ENCODE data around the gene SH3BGRL3. TPM values are rescaled to one million over a fixed set of nuclear protein-coding genes. Genes with fewer than 3 reads are reported as not detected.
A peak's percentile ranks its signal among the peaks of the same experiment; 100 is the strongest.
"Not testable (repeated sequence)": the region's sequence is repeated elsewhere in the genome, so short reads cannot be mapped to it uniquely, and the experiment has no call there.

The SH3BGRL3 gene
- 10 to 100 TPM; 27.5 to 55.7 (median 50.1) TPM for total RNA-seq

DNA sequence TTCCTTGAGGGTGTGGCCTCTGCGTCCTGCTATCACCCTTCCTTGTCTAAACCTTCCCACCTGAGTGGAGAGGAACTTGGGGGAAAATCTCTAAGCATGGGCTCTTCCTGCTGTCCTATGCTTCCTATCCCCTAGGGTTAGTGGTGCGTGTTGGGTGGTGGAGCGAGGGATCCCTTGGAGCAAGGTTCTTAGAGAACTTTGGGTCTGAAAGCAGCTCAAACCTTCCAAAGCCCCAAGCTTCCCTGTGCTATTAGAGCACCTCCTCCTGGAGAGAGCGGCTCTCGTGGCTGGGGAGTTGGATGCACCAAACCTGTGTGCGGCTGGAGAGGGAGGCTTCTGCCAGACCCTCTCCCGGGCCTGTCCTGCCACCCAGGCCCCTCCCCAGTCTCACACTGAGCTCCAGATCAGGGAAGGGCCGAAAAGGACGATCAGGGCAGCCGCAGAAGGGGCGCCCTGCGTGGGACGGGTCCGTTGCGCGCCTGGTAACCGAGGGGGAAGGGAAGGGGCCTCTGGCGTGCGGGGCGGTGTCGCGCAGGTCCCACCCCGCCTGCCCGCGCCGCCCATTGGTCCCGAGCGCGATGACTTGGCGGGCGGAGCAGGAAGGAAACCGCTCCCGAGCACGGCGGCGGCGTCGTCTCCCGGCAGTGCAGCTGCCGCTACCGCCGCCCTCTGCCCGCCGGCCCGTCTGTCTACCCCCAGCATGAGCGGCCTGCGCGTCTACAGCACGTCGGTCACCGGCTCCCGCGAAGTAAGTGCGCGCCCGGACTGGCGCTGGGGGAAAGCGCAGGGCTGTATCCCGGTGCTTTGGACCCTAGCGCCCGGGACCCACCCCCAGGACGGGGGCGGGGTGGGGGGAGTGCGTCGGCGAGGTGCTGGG is at the start of gene SH3BGRL3:
Gene SH3BGRL3, plus strand, starts transcription at position 631 of the 877 bp plus-strand sequence. Its CDS starts 70 bp downstream, at position 701.
- DNase-seq (ENCODE audit: low spot score in 2 of 2), result peak; percentile 80 to 84
- Histone ChIP-seq H3K4me3 (peak within 1 kb of the TSS; percentile 91 to 95 (median 93)), H3K9me3 (no peaks in the 10 kb centered on the region), H3K36me3 (no peaks in the 10 kb centered on the region), H3K27me3 (no peaks in the 10 kb centered on the region), H3K27ac (peak within 1 kb of the TSS; percentile 95 to 97), H3K4me1 (peaks cover 11 to 34% of the 10 kb centered on the region in 2 donors)
- TF ChIP-seq, protein P1, sequence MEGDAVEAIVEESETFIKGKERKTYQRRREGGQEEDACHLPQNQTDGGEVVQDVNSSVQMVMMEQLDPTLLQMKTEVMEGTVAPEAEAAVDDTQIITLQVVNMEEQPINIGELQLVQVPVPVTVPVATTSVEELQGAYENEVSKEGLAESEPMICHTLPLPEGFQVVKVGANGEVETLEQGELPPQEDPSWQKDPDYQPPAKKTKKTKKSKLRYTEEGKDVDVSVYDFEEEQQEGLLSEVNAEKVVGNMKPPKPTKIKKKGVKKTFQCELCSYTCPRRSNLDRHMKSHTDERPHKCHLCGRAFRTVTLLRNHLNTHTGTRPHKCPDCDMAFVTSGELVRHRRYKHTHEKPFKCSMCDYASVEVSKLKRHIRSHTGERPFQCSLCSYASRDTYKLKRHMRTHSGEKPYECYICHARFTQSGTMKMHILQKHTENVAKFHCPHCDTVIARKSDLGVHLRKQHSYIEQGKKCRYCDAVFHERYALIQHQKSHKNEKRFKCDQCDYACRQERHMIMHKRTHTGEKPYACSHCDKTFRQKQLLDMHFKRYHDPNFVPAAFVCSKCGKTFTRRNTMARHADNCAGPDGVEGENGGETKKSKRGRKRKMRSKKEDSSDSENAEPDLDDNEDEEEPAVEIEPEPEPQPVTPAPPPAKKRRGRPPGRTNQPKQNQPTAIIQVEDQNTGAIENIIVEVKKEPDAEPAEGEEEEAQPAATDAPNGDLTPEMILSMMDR (IDR thresholded peaks at IDR 0.05), result peak in 2 of 3 donors; percentile 11 to 14
- TF ChIP-seq POLR2AphosphoS5 (IDR thresholded peaks at IDR 0.05), result peak; percentile 70 to 86 (median 83)
- no peak for TF ChIP-seq POLR2A (IDR thresholded peaks at IDR 0.05)
- intact Hi-C loops (cut with DNase I; ENCODE audit: low total_unique reads), result loop anchor here (5.0 kb wide), 1 partner anchor 43 kb away; no protein-coding TSS in a partner anchor

DNA sequence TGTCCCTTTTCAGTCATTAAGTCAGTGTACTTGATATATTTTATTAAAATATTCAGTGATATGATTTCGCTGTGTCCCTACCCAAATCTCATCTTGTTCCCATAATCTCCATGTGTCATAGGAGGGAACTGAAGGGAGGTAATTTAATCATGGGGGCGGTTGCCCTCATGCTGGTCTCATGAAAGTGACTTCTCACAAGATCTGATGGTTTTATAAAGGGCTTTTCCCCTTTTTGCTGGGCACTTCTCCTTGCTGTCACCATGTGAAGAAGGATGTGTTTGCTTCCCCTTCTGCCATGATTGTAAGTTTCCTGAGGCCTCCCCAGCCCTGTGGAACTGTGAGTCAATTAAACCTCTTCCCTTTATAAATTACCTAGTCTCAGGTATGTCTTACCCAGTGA is 49.2 kb upstream of the SH3BGRL3 start:
- H3K27me3 ChIP-seq; H3K9me3 ChIP-seq; H3K27ac ChIP-seq; DNase-seq (ENCODE audit: low spot score in 2 of 2); H3K36me3 ChIP-seq; H3K4me1 ChIP-seq; H3K4me3 ChIP-seq: not testable (repeated sequence)
- intact Hi-C loops (cut with DNase I; ENCODE audit: low total_unique reads), result loop anchor here (10.0 kb wide), 1 partner anchor 66 kb away; the partner anchor contains the start of genes C1orf232 and ZNF593

DNA sequence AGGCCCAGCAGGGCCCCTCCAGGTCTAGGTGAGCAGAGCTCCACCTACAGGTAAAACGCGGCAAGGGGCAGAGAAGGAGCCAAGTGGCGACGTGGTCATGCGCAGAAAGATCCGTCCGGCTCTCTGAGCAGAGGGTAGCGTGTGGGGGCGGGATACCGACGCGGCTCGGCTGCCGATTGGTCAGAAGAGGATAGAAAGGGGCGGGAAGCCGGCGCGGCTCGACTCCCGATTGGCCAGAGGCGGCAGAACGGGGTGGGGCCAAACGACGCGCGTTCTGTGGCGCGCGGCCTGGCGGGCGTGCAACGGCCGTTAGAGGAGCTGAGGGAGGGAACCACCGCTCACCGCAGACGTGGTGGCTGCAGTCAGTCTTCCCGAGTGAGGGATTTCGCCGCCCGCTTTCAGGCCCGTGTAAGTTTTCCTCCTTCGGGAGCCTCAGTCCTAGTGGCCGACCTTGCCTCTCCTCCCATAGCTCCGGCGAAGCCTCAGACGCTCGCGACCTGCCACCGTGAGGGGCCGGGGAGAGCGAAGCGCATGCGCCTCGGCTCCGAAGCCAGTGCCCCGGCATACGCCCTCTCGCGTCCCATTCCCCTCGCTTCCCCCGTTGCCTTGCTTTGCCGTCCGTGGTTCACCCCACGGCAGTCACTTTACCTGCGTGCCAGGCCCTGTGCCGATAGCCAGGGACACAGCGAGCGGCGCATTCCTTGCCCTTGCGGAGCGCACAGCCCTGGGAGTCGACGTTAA is 45.8 kb upstream of the SH3BGRL3 start, which contains the start of gene CEP85:
Gene CEP85, plus strand, starts transcription at position 298 of the 741 bp plus-strand sequence. CDS start 5,584 bp downstream, outside the sequence.
- H3K36me3 ChIP-seq, result no peaks in the 10 kb centered on the region
- no peaks in the 10 kb centered on the region for H3K27me3 ChIP-seq
- peak within 1 kb of the TSS; percentile 64 to 80 (median 78) for H3K4me3 ChIP-seq
- H3K9me3 ChIP-seq, result no peaks in the 10 kb centered on the region
- intact Hi-C loops (cut with DNase I; ENCODE audit: low total_unique reads), result loop anchor here (10.0 kb wide), 1 partner anchor 69 kb away; the partner anchor contains the start of genes C1orf232 and ZNF593
- H3K4me1 ChIP-seq, result no peaks in the 10 kb centered on the region
- TF ChIP-seq, protein P1 (IDR thresholded peaks at IDR 0.05), result peak; percentile 58 to 88 (median 78)
- no peak for TF ChIP-seq POLR2A (IDR thresholded peaks at IDR 0.05)
- peak in 2 of 3 donors; percentile 11 to 57 for TF ChIP-seq POLR2AphosphoS5 (IDR thresholded peaks at IDR 0.05)
- peak; percentile 97 to 99 for DNase-seq (ENCODE audit: low spot score in 2 of 2)
- H3K27ac ChIP-seq, result peak within 1 kb of the TSS; percentile 82 to 87

DNA sequence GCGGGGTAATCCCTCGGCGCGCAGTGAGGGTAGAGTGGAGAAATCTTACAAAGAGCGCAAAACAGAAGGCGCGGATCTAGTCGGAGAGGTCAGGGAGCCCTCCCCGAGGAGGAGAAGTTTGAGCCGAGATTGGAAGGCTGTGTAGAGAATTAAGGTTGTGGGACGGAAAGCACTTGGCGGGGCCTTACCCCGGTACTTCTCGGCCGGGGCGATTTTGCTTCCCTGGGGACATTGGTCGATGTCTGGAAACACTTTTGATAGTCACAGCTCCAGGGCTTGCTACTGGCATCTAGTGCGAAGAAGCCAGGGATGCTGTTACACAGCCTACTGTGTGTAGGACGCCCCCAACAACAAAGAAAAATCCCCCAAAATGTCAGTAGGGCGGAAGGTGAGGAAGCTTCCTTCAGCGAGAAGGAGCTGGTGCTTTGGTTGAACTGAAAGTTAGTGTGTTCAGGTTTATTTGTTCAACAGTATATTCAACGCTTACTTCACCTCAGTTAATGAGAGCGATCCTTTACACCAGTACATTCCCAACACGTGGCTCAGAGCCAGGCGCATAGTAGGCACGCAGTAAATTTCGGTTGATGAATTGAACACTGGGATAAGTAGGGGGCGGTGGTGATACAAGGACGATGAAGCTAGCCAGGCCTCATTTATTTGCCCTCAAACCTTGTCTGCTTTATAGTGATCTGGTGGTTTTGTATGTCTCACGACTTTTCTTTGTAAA is 45.1 kb upstream of the SH3BGRL3 start:
- no peaks in the 10 kb centered on the region for H3K27me3 ChIP-seq
- peak overlapping the region; percentile 64 to 80 (median 78) for H3K4me3 ChIP-seq
- DNase-seq (ENCODE audit: low spot score in 2 of 2), result no peak
- H3K27ac ChIP-seq, result peak overlapping the region; percentile 82 to 87
- no peaks in the 10 kb centered on the region for H3K36me3 ChIP-seq
- TF ChIP-seq POLR2A (IDR thresholded peaks at IDR 0.05), result no peak
- TF ChIP-seq, protein P1 (IDR thresholded peaks at IDR 0.05), result no peak
- TF ChIP-seq POLR2AphosphoS5 (IDR thresholded peaks at IDR 0.05), result no peak
- intact Hi-C loops (cut with DNase I; ENCODE audit: low total_unique reads), result loop anchor here (10.0 kb wide), 1 partner anchor 70 kb away; the partner anchor contains the start of genes C1orf232 and ZNF593
- no peaks in the 10 kb centered on the region for H3K9me3 ChIP-seq
- no peaks in the 10 kb centered on the region for H3K4me1 ChIP-seq
